ENCODE measurements around the gene PPP1R18. TPM values are rescaled to one million over a fixed set of nuclear protein-coding genes. Genes with fewer than 3 reads are reported as not detected.
"Not testable (repeated sequence)": the region's sequence is repeated elsewhere in the genome, so short reads cannot be mapped to it uniquely, and the experiment has no call there.

Gene PPP1R18
- polyA plus RNA-seq, 3 donors, result 34.4 to 38.4 (median 34.4) TPM

DNA sequence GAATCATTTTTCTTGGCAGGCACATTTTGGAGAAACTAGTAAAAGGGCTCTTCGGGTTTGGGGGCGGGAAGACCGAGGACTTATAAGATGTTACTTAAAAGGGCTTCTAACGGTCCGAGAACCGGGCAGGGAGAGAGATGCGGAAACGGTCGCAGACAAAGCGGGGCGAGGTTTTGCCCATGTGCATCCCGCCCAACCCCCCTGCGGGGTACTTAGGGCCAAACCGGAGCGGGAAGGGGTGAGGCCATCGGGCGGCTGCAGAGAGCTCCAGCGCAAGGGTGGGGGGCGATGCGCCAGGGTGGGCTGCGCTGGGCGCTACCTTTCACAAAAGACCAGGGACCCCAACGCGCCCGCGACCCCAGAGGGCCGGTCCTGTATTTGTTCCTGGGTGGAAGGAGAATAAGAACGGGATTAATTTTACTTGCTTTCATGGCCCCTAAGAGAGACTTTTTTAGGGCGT is 34.3 kb upstream of the PPP1R18 start:
- DNase-seq (ENCODE audit: low read depth in 3 of 3, low spot score in 2 of 3), result no peak

- DNase-seq (ENCODE audit: low read depth in 3 of 3, low spot score in 2 of 3), result peak; percentile 92 to 94 (median 92)
These were observed 33.6 kb upstream of the PPP1R18 start, which contains the start of gene TUBB for GRCh38 chr6:30719791-30720737. Gene TUBB, plus strand, starts transcription at chr6:30720352. Its CDS starts 155 bp downstream, at chr6:30720507.

DNA sequence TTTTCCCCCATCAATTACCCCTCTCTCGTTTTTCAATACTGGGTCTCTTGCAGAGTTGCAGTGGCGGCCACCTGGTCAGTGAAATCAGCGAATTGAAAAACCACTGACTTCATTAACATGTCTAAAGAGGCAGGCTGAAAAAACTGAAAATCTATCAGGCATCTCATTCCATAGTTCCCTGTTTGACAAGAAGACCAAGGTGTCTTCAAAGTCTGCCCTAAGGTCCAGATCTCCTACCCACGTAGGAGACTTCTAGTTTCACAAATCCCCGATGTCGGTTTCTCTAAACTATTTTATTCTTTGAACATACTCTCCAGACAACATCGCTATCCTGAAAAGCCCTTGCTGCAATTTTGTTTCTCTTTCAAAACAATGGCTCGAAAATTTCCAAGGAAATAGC is 32.9 kb upstream of the PPP1R18 start:
- no peak for DNase-seq (ENCODE audit: low read depth in 3 of 3, low spot score in 2 of 3)

DNA sequence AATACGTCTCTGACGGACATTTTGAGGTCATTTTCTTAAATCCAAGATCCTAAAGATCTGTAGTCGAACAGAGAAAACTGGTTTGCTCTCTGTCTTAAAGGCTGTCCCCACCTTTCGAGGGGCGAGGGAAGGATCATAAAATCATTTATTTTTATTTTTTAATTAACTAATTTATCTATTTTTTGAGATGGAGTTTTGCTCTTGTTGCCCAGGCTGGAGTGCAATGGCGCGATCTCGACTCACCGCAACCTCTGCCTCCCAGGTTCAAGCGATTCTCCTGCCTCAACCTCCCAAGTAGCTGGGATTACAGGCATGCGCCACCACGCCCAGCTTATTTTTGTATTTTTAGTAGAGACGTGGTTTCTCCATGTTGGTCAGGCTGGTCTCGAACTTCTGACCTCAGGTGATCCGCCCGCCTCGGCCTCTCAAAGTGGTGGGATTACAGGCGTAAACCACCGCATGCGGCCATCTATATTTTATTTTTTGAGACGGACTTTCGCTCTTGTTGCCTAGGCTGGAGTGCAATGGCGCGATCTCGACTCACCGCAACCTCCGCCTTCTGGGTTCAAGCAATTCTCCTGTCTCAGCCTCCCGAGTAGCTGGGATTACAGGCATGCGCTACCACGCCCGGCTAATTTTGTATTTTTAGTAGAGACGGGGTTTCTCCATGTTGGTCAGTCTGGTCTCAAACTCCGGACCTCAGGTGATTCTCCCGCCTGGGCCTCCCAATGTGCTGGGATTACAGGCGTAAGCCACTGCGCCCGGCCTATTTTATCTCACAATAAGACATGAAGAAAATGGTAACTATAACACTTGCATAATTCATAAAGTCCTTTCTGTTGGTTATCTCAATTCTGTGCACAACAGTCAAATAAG is 31.6 kb upstream of the PPP1R18 start:
- DNase-seq (ENCODE audit: low read depth in 3 of 3, low spot score in 2 of 3), result not testable (repeated sequence)

DNA sequence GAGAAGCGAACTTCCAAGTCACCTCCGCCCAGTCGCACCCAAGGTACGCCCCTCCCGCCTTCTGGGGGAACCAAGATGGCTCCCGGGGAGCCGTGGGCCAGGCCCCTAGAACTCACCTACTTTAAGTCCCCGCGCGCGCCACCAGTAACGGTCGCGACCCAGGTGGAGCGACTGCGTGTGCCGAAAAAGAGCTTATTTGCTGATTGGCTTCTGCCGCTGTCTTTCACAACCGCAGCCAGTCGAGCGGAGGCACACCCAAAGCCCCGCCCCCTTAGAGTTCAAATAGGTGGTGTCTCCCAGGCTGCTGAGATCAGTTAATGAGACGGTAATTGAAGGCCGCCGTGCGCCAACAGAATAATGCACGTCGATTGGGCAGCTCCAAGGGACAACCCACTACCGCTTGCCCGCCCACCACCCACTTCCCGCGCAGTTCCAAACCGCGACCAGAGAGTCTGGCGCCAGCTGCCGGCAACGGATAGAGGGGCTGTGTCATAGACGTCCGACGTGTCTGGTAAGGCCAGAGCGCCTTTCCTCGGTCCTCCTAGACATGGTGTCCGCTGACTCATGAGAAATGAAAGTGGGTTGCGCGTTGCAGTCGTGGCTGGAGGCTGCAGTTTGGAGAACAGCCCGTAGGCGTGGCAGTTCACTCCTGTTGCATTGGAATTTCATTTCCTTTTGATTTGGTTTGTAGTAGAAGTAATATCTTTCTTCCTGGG is 30.8 kb upstream of the PPP1R18 start, which contains the start of gene MDC1:
MDC1 (minus strand) TSS at position 153 of the 716 bp plus-strand sequence. CDS start 2,106 bp downstream, outside the sequence.
- peak; percentile 96 to 99 (median 98) for DNase-seq (ENCODE audit: low read depth in 3 of 3, low spot score in 2 of 3)

GRCh38 chr6:30716879-30717128 is 30.4 kb upstream of the PPP1R18 start:
- DNase-seq (ENCODE audit: low read depth in 3 of 3, low spot score in 2 of 3), result no peak

DNA sequence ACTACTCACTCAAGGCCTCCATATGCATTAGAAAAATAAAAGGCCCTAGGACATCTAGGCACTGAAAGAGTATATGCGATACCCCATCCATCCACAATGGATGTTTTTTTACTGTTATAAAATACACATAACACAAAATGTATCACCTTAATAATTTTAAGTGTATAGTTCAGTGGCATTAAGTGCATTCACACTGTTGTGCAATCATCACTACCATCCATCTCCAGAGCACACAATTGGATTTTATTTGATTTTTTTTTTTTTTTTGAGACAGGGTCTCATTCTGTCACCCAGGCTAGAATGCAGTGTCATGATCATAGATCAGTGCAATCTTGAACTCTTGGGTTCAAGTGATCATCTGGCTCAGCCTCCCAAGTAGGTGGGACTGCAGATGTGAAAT is 27.8 kb upstream of the PPP1R18 start:
- no peak for DNase-seq (ENCODE audit: low read depth in 3 of 3, low spot score in 2 of 3)

GRCh38 chr6:30712441-30712945 is 26.0 kb upstream of the PPP1R18 start:
- DNase-seq (ENCODE audit: low read depth in 3 of 3, low spot score in 2 of 3), result no peak

DNA sequence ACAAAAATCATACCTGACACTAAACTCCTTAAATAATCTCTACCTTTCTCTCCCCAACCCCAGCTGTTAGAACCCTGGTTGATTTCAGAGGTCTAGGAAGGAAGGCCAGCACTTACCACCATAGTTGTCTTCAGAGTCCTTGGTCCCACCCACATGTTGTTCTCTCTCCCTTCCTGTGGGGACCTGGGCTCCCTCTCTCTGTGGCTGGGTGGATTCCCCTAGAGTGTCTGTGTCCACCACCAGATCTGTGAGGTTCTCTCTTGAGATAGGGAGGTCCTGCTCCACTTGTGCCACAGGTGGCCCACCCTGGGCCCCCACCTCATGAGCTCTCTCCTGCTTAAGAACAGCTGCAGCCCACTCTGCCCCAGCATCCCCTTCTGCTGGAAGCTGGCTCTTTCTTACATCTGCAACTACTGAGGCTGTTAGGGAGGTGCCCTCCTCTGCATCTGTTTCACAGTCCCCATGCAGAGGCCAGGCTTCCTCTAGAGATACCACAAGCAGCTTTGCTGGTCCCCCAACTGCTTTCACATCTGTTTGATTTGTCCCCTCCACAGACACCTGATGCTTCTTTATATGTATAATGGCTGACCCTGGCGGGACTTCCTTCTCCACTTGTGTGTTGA is 25.4 kb upstream of the PPP1R18 start:
- DNase-seq (ENCODE audit: low read depth in 3 of 3, low spot score in 2 of 3), result no peak

GRCh38 chr6:30709101-30709868 is 22.8 kb upstream of the PPP1R18 start:
- no peak for DNase-seq (ENCODE audit: low read depth in 3 of 3, low spot score in 2 of 3)

DNA sequence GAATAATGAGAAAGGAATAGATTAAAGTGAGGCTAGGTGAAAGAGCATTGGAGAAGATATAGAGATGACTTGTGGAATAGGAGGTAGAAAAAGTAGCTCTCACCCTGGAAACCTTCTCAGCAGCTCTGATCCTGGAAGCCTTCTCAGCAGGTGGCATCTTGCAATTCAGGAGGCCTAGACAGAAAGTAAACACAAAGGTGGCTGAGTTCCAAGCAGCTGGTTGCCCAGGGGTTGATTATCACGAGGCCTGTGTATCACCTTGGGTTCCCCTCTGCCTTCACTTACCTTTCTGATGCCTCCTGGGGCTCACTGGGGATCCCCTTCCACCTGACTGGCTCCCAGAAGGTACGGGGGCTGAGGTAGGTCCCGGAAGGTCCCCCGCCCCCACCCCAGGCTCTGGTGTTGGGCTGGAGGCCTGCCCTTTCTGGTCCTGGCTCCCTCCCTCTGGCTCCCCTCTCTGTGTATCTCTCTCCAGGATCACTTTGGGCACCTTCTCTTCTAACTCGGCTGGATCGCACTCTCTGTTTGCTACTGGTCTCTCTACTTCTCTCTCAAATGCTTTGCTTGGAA is 20.9 kb upstream of the PPP1R18 start:
- DNase-seq (ENCODE audit: low read depth in 3 of 3, low spot score in 2 of 3), result no peak

- no peak for DNase-seq (ENCODE audit: low read depth in 3 of 3, low spot score in 2 of 3)
These were observed 19.2 kb upstream of the PPP1R18 start for GRCh38 chr6:30705620-30706019.

DNA sequence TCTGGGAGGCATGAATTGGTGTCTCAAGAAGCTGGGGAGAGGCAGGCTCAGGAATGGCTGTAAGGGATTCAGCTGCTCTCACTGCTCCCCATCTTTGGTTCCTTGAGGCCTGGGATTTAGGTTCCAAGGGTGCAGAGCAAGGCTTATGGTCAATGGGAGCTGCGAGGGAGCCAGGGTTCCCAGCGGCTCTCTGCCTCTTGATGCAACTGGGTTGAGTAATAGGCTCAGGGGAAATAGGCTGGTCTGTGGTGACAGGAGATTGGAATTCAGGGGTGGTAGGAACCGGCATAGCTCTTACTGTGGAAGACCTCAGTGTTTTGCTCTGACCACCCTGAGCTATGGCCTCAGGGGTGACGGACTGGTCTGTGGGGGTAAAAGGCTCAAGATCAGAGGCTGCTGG is 17.4 kb upstream of the PPP1R18 start:
- DNase-seq (ENCODE audit: low read depth in 3 of 3, low spot score in 2 of 3), result no peak

- no peak for DNase-seq (ENCODE audit: low read depth in 3 of 3, low spot score in 2 of 3)
These were observed 16.6 kb upstream of the PPP1R18 start for GRCh38 chr6:30703011-30703410.

DNA sequence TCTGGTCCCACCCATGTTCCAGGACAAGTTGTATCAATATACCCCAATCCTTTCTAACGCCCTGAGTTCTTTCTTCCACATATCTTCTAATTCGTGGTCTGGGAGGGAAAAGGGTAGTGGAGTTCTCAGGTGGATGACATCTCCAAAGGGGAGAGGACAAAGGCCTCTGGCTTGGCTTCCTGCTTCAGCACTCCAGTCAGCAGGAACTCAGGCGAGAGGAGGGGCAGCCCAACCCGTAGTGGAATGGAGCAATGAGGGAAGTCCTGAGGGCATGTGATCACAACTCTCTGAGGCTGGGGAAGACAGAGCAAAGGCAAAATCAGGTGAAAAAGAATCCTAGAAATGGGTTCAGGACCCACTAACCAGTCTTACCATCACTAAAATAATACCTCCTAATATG is 13.9 kb upstream of the PPP1R18 start:
- no peak for DNase-seq (ENCODE audit: low read depth in 3 of 3, low spot score in 2 of 3)

- no peak for DNase-seq (ENCODE audit: low read depth in 3 of 3, low spot score in 2 of 3)
These were observed 10.0 kb upstream of the PPP1R18 start for GRCh38 chr6:30696432-30696831.

GRCh38 chr6:30691208-30691847 is 4.9 kb upstream of the PPP1R18 start:
- no peak for DNase-seq (ENCODE audit: low read depth in 3 of 3, low spot score in 2 of 3)

- DNase-seq (ENCODE audit: low read depth in 3 of 3, low spot score in 2 of 3), result peak; percentile 80 to 84 (median 82)
These were observed 4.2 kb upstream of the PPP1R18 start, which contains the start of gene NRM for GRCh38 chr6:30690403-30691207. Gene NRM, minus strand, starts transcription at chr6:30690984. Its CDS starts 10 bp downstream, at chr6:30690974.

Data from right renal cortex interstitium (tissue), 3 donors.